ENCODE results near the gene SETBP1. TPM values are rescaled to one million over a fixed set of nuclear protein-coding genes. Genes with fewer than 3 reads are reported as not detected.

Gene SETBP1
- total and polyA plus RNA-seq, 2 of the 8 experiments (the other 6 are each of a cell fraction or from before 2014, with no cell fraction given): 2.0 to 6.5 TPM

- Histone ChIP-seq H2BK120ac (replicated peaks; ENCODE audit: low read depth, low read length) (no peak overlapping the region), H3K4ac (replicated peaks; ENCODE audit: insufficient read length, low read depth, low read length) (no peak overlapping the region), H3K9me3 (ENCODE audit: insufficient read depth in 2 of 2, low read depth in 1 of 2, low read length in 1 of 2) (no peaks in the 10 kb centered on the region), H4K5ac (ENCODE audit: insufficient read length, low read depth, low read length) (no peak overlapping the region), H2BK15ac (ENCODE audit: low read length) (no peak overlapping the region), H3K14ac (ENCODE audit: insufficient read length) (no peak overlapping the region), H2BK20ac (ENCODE audit: low read length) (no peak overlapping the region), H3K18ac (ENCODE audit: extremely low read depth, low read length) (no peak overlapping the region), H2AK5ac (ENCODE audit: low read depth, low read length) (no peak overlapping the region), H4K91ac (replicated peaks; ENCODE audit: insufficient read length, low read length) (no peak overlapping the region), H3K79me1 (ENCODE audit: low read depth, low read length) (no peaks in the 10 kb centered on the region), H3K79me2 (ENCODE audit: control insufficient read depth in 1 of 2, insufficient read depth in 2 of 2, low read length in 2 of 2) (no peaks in the 10 kb centered on the region), H2AFZ (ENCODE audit: low read length) (no peak overlapping the region), H3K36me3 (ENCODE audit: control insufficient read depth in 2 of 4, insufficient read depth in 4 of 4, low read length in 3 of 4) (peaks cover 0 to 3% (median 0%) of the 10 kb centered on the region in 4 experiments; a peak in 1 of 8 replicates), H3K23me2 (ENCODE audit: low read depth, low read length) (no peaks in the 10 kb centered on the region), H4K8ac (ENCODE audit: extremely low read depth, insufficient read depth, low read length) (no peak overlapping the region), H3K23ac (ENCODE audit: insufficient read length) (no peak overlapping the region), H3K27me3 (replicated peaks in 1 of 4; ENCODE audit: control insufficient read depth in 3 of 4, extremely low read depth in 1 of 4, insufficient read depth in 3 of 4, low read length in 3 of 4) (no peaks in the 10 kb centered on the region), H3K56ac (replicated peaks; ENCODE audit: insufficient read length, low read depth, low read length) (no peak overlapping the region), H3K27ac (ENCODE audit: low read depth, low read length) (no peak overlapping the region), H3K4me1 (replicated peaks in 1 of 4; ENCODE audit: control insufficient read depth in 3 of 4, insufficient read depth in 4 of 4, low read length in 3 of 4) (peaks cover 0 to 10% (median 2%) of the 10 kb centered on the region in 4 experiments; a peak in 2 of 7 replicates), H3K4me2 (ENCODE audit: insufficient read depth in 1 of 2, low read depth in 2 of 2, low read length in 2 of 2) (no peak overlapping the region), H2BK5ac (ENCODE audit: low read depth, low read length) (no peak overlapping the region), H3K9ac (replicated peaks in 1 of 4; ENCODE audit: extremely low read depth in 1 of 4, low read depth in 3 of 4, low read length in 3 of 4) (no peak overlapping the region), H4K20me1 (replicated peaks in 1 of 2; ENCODE audit: control insufficient read depth in 1 of 2, insufficient read depth in 2 of 2, low read length in 2 of 2) (no peaks in the 10 kb centered on the region), H2BK12ac (ENCODE audit: low read depth, low read length) (no peak overlapping the region), H3K4me3 (ENCODE audit: extremely low read depth in 1 of 4, insufficient read depth in 2 of 4, low read depth in 3 of 4, low read length in 4 of 4) (no peak overlapping the region)
- 90% methylated on average over 4 of the region's 4 CpGs; no CpG with 5 or more reads in 1 of the 2 experiments for WGBS, 2 experiments (ENCODE audit: extremely low coverage in 1 of 2, insufficient coverage in 1 of 2, insufficient read length in 1 of 2, insufficient replicate concordance in 2 of 2, low coverage in 1 of 2, low lambda C conversion rate in 2 of 2, missing lambda C conversion rate in 1 of 2)
- ChIA-PET POLR2A (ENCODE audit: partially characterized antibody) (no interaction called here), CTCF (ENCODE audit: partially characterized antibody) (interaction anchor here (1.8 kb wide), 1 partner anchor 38 kb away, joined by 7 read pairs; no protein-coding TSS in a partner anchor)
- DNase-seq (ENCODE audit: low read depth in 1 of 2, low spot score in 2 of 2): no peak
- FAIRE-seq: no peak
- TF ChIP-seq SP1 (IDR thresholded peaks at IDR 0.05; ENCODE audit: low read depth, low read length): no peak
- TF ChIP-seq EGR1 (IDR thresholded peaks at IDR 0.05; ENCODE audit: borderline replicate concordance, low read depth, low read length): no peak
- TF ChIP-seq TCF12 (IDR thresholded peaks at IDR 0.05; ENCODE audit: low read depth, low read length): no peak
- TF ChIP-seq TEAD4 (IDR thresholded peaks at IDR 0.05; ENCODE audit: low read depth, low read length): no peak
- no peak for TF ChIP-seq ASH2L (IDR thresholded peaks at IDR 0.05; ENCODE audit: low read length)
- TF ChIP-seq CTCF (IDR thresholded peaks at IDR 0.05; ENCODE audit: control extremely low read depth in 1 of 3, insufficient read depth in 1 of 3, low read depth in 1 of 3, low read length in 3 of 3): no peak
- TF ChIP-seq ZNF274 (IDR thresholded peaks at IDR 0.05; ENCODE audit: borderline replicate concordance, extremely low read depth, low read length): no peak
- TF ChIP-seq FOSL1 (IDR thresholded peaks at IDR 0.05; ENCODE audit: insufficient read depth, low read depth, low read length): no peak
- no peak for TF ChIP-seq ATF2 (IDR thresholded peaks at IDR 0.05; ENCODE audit: low read length)
Measured at GRCh38 chr18:44799382-44799906, 118.8 kb downstream of the SETBP1 start.

All from H1 (cell line).